HS-27A (cell line): ENCODE data around the gene TIGAR.

ENCODE experiments used
- DNase-seq: peaks from one replicate; pipeline ENCODE4 v3.0.0-alpha.2; 2012; ENCODE audit warnings: low read depth, missing footprints

Gene TIGAR

GRCh38 chr12:4303750-4304149, 17.3 kb upstream of the TIGAR start:
- DNase-seq, result no peak

- DNase-seq, result no peak
Observed at GRCh38 chr12:4307593-4308333, 13.2 kb upstream of the TIGAR start.

- no peak for DNase-seq
Observed at GRCh38 chr12:4308334-4308950, 12.6 kb upstream of the TIGAR start.

GRCh38 chr12:4311776-4312175, 9.2 kb upstream of the TIGAR start:
- DNase-seq, result no peak

GRCh38 chr12:4312251-4312650, 8.8 kb upstream of the TIGAR start:
- DNase-seq, result no peak

- no peak for DNase-seq
Observed at GRCh38 chr12:4320497-4320852, 538 bp upstream of the TIGAR start.

GRCh38 chr12:4322726-4323125, 1.7 kb downstream of the TIGAR start:
- DNase-seq, result no peak

- DNase-seq, result no peak
Observed at GRCh38 chr12:4323396-4323795, 2.4 kb downstream of the TIGAR start.

GRCh38 chr12:4324366-4324765, 3.4 kb downstream of the TIGAR start:
- DNase-seq, result no peak

- DNase-seq, result no peak
Observed at GRCh38 chr12:4325966-4326365, 5.0 kb downstream of the TIGAR start.

- no peak for DNase-seq
Observed at GRCh38 chr12:4327293-4327692, 6.3 kb downstream of the TIGAR start.

- no peak for DNase-seq
Observed at GRCh38 chr12:4330203-4330602, 9.2 kb downstream of the TIGAR start.

GRCh38 chr12:4331221-4331620, 10.2 kb downstream of the TIGAR start:
- DNase-seq, result no peak

- DNase-seq, result no peak
Observed at GRCh38 chr12:4331842-4332241, 10.8 kb downstream of the TIGAR start.

- DNase-seq, result no peak
Observed at GRCh38 chr12:4346931-4347330, 25.9 kb downstream of the TIGAR start.

- DNase-seq, result no peak
Observed at GRCh38 chr12:4353785-4354208, 32.8 kb downstream of the TIGAR start.

- DNase-seq, result no peak
Observed at GRCh38 chr12:4355156-4356040, 34.4 kb downstream of the TIGAR start.

- DNase-seq, result peak; percentile 38
Observed at GRCh38 chr12:4356041-4356327, 35.0 kb downstream of the TIGAR start.

GRCh38 chr12:4366090-4366489, 45.1 kb downstream of the TIGAR start:
- no peak for DNase-seq

GRCh38 chr12:4369548-4369947, 48.5 kb downstream of the TIGAR start:
- DNase-seq, result no peak

- DNase-seq, result no peak
Observed at GRCh38 chr12:4370265-4370664, 49.3 kb downstream of the TIGAR start.

GRCh38 chr12:4372653-4373052, 51.6 kb downstream of the TIGAR start:
- DNase-seq, result no peak

GRCh38 chr12:4375449-4375848, 54.4 kb downstream of the TIGAR start:
- no peak for DNase-seq
